Epithelial cell of alveolus of lung (primary cell): ENCODE measurements around the gene GOLGA6L10. TPM values are rescaled to one million over a fixed set of nuclear protein-coding genes. Genes with fewer than 3 reads are reported as not detected.

Source experiments
- total RNA-seq: library from RNA; depleted of rRNA; stranded (reverse); fragments of >200 nt; gene quantifications from 2 replicates; pipeline ENCODE4 v1.2.1, GENCODE V29; 2015

Gene GOLGA6L10, protein sequence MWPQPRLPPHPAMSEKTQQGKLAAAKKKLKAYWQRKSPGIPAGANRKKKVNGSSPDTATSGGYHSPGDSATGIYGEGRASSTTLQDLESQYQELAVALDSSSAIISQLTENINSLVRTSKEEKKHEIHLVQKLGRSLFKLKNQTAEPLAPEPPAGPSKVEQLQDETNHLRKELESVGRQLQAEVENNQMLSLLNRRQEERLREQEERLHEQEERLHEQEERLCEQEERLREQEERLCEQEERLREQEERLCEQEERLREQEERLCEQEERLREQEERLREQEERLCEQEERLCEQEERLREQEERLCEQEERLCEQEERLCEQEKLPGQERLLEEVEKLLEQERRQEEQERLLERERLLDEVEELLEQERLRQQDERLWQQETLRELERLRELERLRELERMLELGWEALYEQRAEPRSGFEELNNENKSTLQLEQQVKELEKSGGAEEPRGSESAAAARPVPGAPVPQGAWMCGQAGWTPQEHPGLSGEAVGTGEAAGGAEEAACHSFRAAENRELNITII
- total RNA-seq = 0.13 TPM in 1 of 2 replicates, not detected in the other

DNA sequence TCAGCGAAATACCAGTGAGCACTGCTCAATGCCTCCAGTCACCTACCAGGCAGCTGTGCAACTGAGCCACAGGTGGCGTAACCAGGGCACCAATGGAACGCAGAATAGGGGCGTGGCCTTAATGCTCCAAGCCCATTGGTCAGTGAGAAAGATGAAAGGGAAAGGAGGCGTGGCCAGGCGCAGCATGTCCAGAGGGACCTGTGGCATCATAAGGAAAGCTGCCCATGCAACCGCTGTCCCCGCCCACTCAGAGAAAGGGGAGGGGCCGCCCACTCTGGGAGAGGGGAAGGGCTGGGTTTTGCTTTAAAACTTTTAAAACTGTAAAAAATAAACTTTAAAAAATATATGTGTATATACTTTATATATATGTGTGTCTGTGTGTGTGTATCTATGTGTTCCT, at the start of gene GOLGA6L10:
GOLGA6L10 (minus strand) TSS at position 101 of the 400 bp plus-strand sequence; CDS start at position 1, 100 bp downstream.

Other genes starting within 250 kb of the GOLGA6L10 start
- gene EFL1, start 86.7 kb downstream of the GOLGA6L10 start, total RNA-seq = 7.5 and 15.0 TPM in 2 replicates
- gene SAXO2, start 86.7 kb downstream of the GOLGA6L10 start, total RNA-seq = 0.39 TPM in 1 of 2 replicates, not detected in the other
- gene GOLGA6L9, start 80.3 kb upstream of the GOLGA6L10 start, total RNA-seq = 0.52 and 15.3 TPM in 2 replicates
- 3,337 and 3,513 TPM in 2 replicates for gene RPS17, start 191.0 kb upstream of the GOLGA6L10 start, total RNA-seq